ENCODE measurements around the gene OR1L8.
"Not testable (repeated sequence)": the region's sequence is repeated elsewhere in the genome, so short reads cannot be mapped to it uniquely, and the experiment has no call there.

The OR1L8 gene

GRCh38 chr9:122546196-122546595, 37.0 kb downstream of the OR1L8 start:
- TF ChIP-seq CTCF (IDR thresholded peaks at IDR 0.05; ENCODE audit: low read depth, low read length, missing control alignments): no peak
- H3K4me3 ChIP-seq (replicated peaks; ENCODE audit: low read depth, low read length): no peak overlapping the region
- no peak for DNase-seq (ENCODE audit: extremely low read depth, low read depth)

GRCh38 chr9:122538757-122539156, 44.4 kb downstream of the OR1L8 start:
- TF ChIP-seq CTCF (IDR thresholded peaks at IDR 0.05; ENCODE audit: low read depth, low read length, missing control alignments): no peak
- no peak for DNase-seq (ENCODE audit: extremely low read depth, low read depth)
- no peak overlapping the region for H3K4me3 ChIP-seq (replicated peaks; ENCODE audit: low read depth, low read length)

DNA sequence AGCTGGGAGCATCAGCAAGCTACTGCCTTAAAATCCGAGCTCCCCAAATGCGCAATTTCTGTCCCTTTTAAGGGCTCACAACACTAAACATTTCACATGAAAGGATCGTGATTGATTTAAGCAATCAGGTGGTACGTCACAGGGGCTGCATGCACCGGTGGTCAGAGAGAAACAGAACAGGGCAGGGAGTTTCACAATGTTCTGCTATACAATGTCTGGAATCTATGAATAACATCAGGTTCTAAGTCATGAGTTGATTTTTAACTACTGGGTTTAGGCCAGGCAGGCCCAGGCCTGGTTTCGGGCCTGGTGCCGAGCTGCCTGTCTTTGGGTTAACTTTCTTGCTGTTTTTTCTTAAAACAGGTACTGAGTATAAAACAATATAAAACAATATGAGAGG, 46.1 kb downstream of the OR1L8 start:
- H3K4me3 ChIP-seq (replicated peaks; ENCODE audit: low read depth, low read length); DNase-seq (ENCODE audit: extremely low read depth, low read depth): not testable (repeated sequence)

- H3K4me3 ChIP-seq (replicated peaks; ENCODE audit: low read depth, low read length): no peak overlapping the region
- no peak for DNase-seq (ENCODE audit: extremely low read depth, low read depth)
- no peak for TF ChIP-seq CTCF (IDR thresholded peaks at IDR 0.05; ENCODE audit: low read depth, low read length, missing control alignments)
Measured at GRCh38 chr9:122536134-122536533, 47.0 kb downstream of the OR1L8 start.

GRCh38 chr9:122531157-122531556, 52.0 kb downstream of the OR1L8 start:
- DNase-seq (ENCODE audit: extremely low read depth, low read depth); H3K4me3 ChIP-seq (replicated peaks; ENCODE audit: low read depth, low read length): not testable (repeated sequence)

DNA sequence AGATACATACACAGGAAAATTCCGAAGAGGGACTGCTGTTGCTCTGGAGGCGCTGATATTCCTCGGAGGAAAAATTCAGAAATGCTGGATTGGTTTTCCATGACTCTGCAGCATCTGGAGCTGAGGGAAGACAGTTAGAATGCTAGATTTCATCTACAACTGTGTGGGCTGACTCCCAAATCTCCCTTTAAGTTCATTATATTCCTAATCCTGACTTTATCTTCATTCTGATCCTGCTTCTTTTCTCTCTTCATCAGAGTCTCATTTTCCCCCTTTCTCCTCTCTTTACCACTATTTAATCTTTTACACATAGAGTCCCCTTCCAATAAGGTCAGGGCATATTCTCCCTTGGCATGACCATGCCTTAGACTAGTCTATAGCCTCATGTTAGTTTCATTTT, 56.0 kb downstream of the OR1L8 start, which contains the start of gene OR1N1:
Gene OR1N1 (minus strand): TSS at position 101 of the 400 bp plus-strand sequence. CDS start 0 bp downstream, at position 101.
- no peak within 1 kb of the TSS for H3K4me3 ChIP-seq (replicated peaks; ENCODE audit: low read depth, low read length)
- DNase-seq (ENCODE audit: extremely low read depth, low read depth): no peak
- TF ChIP-seq CTCF (IDR thresholded peaks at IDR 0.05; ENCODE audit: low read depth, low read length, missing control alignments): no peak

DNA sequence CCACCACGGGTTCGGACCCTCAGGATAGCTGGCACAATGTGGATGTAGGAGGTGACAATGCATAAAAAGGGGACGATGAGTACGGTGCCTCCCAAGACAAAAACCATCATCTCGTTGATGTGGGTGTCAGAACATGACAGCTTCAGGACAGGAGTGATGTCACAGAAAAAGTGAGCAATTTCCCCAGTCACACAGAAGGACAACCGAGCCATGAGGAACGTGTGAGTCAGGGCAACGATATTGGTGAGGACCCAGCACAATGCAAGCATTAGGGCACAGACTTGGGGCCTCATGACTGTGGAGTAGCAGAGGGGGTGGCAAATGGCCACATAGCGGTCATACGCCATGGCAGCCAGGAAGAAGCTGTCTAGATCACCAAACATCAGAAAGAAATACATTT, 56.6 kb downstream of the OR1L8 start:
- H3K4me3 ChIP-seq (replicated peaks; ENCODE audit: low read depth, low read length): no peak overlapping the region
- TF ChIP-seq CTCF (IDR thresholded peaks at IDR 0.05; ENCODE audit: low read depth, low read length, missing control alignments): no peak
- no peak for DNase-seq (ENCODE audit: extremely low read depth, low read depth)

GRCh38 chr9:122519376-122519775, 63.8 kb downstream of the OR1L8 start:
- H3K4me3 ChIP-seq (replicated peaks; ENCODE audit: low read depth, low read length): no peak overlapping the region
- DNase-seq (ENCODE audit: extremely low read depth, low read depth): no peak
- TF ChIP-seq CTCF (IDR thresholded peaks at IDR 0.05; ENCODE audit: low read depth, low read length, missing control alignments): no peak

Data from HFF-Myc (cell line).